Astrocyte (in vitro differentiated cells and primary cell): Measurements from ENCODE around the gene FZR1.

ENCODE experiments used
- EZH2 ChIP-seq: IDR thresholded peaks from 2 replicates; pipeline ENCODE4 v1.6.1; 2012; ENCODE audit warnings: mild to moderate bottlenecking, low read length, inconsistent platforms; ENCODE audit not compliant: insufficient read depth
- TF ChIP-seq, protein P1 (sequence below): IDR thresholded peaks from 2 replicates; pipeline ENCODE4 v1.5.1; 2011; ENCODE audit warnings: low read depth, mild to moderate bottlenecking, inconsistent platforms, low read length, moderate library complexity; ENCODE audit not compliant: insufficient read depth

DNA sequence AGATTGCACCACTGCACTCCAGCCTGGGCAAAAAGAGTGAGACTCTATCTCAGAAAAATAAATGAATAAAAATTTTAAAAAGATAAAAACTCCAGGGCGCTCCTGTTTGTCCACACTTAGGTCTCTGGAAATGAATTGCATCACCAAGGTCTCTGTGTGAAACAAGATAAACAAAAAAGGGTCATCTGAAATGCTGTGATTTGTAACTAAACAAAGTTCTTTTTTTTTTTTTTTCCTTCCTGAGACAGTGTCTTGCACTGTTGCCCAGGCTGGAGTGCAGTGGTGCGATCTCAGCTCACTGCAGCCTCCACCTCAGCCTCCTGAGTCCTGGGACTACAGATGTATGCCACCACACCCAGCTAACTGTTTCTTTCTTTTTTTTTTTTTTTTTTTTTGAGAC, 11.5 kb downstream of the FZR1 start:
- TF ChIP-seq, protein P1, sequence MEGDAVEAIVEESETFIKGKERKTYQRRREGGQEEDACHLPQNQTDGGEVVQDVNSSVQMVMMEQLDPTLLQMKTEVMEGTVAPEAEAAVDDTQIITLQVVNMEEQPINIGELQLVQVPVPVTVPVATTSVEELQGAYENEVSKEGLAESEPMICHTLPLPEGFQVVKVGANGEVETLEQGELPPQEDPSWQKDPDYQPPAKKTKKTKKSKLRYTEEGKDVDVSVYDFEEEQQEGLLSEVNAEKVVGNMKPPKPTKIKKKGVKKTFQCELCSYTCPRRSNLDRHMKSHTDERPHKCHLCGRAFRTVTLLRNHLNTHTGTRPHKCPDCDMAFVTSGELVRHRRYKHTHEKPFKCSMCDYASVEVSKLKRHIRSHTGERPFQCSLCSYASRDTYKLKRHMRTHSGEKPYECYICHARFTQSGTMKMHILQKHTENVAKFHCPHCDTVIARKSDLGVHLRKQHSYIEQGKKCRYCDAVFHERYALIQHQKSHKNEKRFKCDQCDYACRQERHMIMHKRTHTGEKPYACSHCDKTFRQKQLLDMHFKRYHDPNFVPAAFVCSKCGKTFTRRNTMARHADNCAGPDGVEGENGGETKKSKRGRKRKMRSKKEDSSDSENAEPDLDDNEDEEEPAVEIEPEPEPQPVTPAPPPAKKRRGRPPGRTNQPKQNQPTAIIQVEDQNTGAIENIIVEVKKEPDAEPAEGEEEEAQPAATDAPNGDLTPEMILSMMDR: no peak
- TF ChIP-seq EZH2: no peak
